CD4-positive, alpha-beta T cell treated with Interleukin-1 beta for 1 hour (primary cell): ENCODE measurements around the gene SLC8A1.

Experiments
- DNase-seq, 2 donors: peaks; one replicate each; pipeline ENCODE4 v3.0.0-alpha.2; 2020 to 2022

Gene SLC8A1

GRCh38 chr2:40380041-40380440, 71.8 kb downstream of the SLC8A1 start:
- no peak for DNase-seq

GRCh38 chr2:40374543-40375240, 77.2 kb downstream of the SLC8A1 start:
- no peak for DNase-seq

GRCh38 chr2:40373111-40373510, 78.8 kb downstream of the SLC8A1 start:
- no peak for DNase-seq

GRCh38 chr2:40372283-40372985, 79.5 kb downstream of the SLC8A1 start:
- DNase-seq, result no peak

GRCh38 chr2:40371525-40372282, 80.2 kb downstream of the SLC8A1 start:
- no peak for DNase-seq

- DNase-seq, result no peak
Measured at GRCh38 chr2:40370007-40370395, 81.9 kb downstream of the SLC8A1 start.

GRCh38 chr2:40369267-40370006, 82.5 kb downstream of the SLC8A1 start:
- no peak for DNase-seq

GRCh38 chr2:40367652-40368051, 84.2 kb downstream of the SLC8A1 start:
- DNase-seq, result no peak

- DNase-seq, result no peak
Measured at GRCh38 chr2:40367032-40367431, 84.9 kb downstream of the SLC8A1 start.

GRCh38 chr2:40364151-40364874, 87.6 kb downstream of the SLC8A1 start:
- no peak for DNase-seq

- DNase-seq, result no peak
Measured at GRCh38 chr2:40363631-40364030, 88.3 kb downstream of the SLC8A1 start.

- DNase-seq, result no peak
Measured at GRCh38 chr2:40363231-40363630, 88.7 kb downstream of the SLC8A1 start.

- DNase-seq, result no peak
Measured at GRCh38 chr2:40361478-40361877, 90.4 kb downstream of the SLC8A1 start.

- no peak for DNase-seq
Measured at GRCh38 chr2:40360652-40361051, 91.2 kb downstream of the SLC8A1 start.

GRCh38 chr2:40359811-40360210, 92.1 kb downstream of the SLC8A1 start:
- no peak for DNase-seq

GRCh38 chr2:40358783-40359182, 93.1 kb downstream of the SLC8A1 start:
- DNase-seq, result no peak

GRCh38 chr2:40357667-40358066, 94.2 kb downstream of the SLC8A1 start:
- DNase-seq, result no peak

GRCh38 chr2:40355451-40355850, 96.4 kb downstream of the SLC8A1 start:
- DNase-seq, result no peak

- DNase-seq, result no peak
Measured at GRCh38 chr2:40353231-40353630, 98.7 kb downstream of the SLC8A1 start.

- DNase-seq, result no peak
Measured at GRCh38 chr2:40352703-40353099, 99.2 kb downstream of the SLC8A1 start.

- no peak for DNase-seq
Measured at GRCh38 chr2:40352041-40352702, 99.7 kb downstream of the SLC8A1 start.

GRCh38 chr2:40348665-40349064, 103.2 kb downstream of the SLC8A1 start:
- DNase-seq, result no peak
